ENCODE measurements around the gene TSPAN9. TPM values are rescaled to one million over a fixed set of nuclear protein-coding genes. Genes with fewer than 3 reads are reported as not detected.

Gene TSPAN9
- total RNA-seq, 4 donors from 2014 or later: 23.4 to 43.3 (median 29.4) TPM

DNA sequence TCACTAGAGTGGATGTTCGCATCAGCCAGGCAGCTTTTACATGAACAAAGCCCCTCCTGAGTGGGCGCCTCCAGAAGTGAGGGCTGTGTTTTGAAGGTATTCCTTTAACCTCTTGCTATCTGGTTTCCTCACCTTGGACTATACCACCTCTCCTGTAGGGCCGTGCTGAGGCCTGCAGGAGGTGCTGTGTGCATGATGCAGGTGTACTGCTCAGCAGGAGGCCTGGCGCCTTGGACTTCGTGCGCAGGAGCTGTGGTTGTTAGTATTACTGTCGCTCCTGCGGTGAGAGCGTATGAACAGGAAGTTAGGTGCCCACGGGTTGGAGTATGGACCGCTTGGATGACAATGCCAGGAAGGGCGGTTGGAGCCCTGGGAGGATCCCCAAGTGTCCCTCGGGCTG is 130.7 kb downstream of the TSPAN9 start:
- TF ChIP-seq, protein P1, sequence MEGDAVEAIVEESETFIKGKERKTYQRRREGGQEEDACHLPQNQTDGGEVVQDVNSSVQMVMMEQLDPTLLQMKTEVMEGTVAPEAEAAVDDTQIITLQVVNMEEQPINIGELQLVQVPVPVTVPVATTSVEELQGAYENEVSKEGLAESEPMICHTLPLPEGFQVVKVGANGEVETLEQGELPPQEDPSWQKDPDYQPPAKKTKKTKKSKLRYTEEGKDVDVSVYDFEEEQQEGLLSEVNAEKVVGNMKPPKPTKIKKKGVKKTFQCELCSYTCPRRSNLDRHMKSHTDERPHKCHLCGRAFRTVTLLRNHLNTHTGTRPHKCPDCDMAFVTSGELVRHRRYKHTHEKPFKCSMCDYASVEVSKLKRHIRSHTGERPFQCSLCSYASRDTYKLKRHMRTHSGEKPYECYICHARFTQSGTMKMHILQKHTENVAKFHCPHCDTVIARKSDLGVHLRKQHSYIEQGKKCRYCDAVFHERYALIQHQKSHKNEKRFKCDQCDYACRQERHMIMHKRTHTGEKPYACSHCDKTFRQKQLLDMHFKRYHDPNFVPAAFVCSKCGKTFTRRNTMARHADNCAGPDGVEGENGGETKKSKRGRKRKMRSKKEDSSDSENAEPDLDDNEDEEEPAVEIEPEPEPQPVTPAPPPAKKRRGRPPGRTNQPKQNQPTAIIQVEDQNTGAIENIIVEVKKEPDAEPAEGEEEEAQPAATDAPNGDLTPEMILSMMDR (IDR thresholded peaks at IDR 0.05): no peak
- DNase-seq (ENCODE audit: low spot score): no peak
- ATAC-seq (ENCODE audit: low FRiP score): no peak

DNA sequence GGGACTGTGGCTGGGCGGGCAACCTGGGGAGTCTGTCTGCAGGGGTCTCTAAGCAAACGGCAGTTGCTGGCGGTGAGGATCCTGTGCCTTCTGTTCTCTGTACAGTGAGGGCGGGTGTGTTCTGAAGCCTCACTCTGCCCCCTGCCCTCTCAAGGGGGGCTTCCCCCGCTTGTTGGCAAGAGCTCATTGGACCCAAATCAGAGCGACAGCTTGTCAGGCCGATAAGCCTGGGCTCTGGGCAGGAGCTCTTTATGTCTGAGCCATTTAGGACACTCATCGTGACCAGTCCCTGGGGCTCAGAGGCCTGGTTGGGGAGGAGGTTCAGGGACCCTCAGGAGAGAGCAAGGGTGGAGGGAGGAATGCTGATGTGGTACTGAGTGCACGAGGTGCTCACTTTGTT is 136.0 kb downstream of the TSPAN9 start:
- DNase-seq (ENCODE audit: low spot score) (no peak), ATAC-seq (ENCODE audit: low FRiP score) (no peak)
- TF ChIP-seq, protein P1 (IDR thresholded peaks at IDR 0.05): no peak

DNA sequence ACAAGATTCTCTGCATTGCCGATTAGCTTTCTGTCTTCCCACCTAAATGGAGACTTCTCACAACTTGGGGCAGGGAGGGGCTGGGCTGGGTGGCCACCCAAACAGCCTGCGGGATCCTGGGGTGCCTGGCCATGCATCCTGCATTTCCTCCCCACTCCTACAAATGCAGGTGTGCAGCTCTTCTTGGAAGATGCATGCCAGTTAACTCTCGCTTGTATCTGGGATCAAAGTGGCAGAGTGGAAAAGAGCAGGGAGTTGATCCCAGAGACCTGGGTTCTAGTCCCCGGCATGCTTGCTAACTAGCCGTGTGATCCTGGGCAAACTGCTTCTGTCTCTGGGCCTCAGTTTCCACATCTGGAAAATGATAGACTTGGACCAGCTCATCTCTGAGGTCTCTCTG is 136.6 kb downstream of the TSPAN9 start:
- TF ChIP-seq, protein P1 (IDR thresholded peaks at IDR 0.05): no peak
- DNase-seq (ENCODE audit: low spot score) (no peak), ATAC-seq (ENCODE audit: low FRiP score) (no peak)

DNA sequence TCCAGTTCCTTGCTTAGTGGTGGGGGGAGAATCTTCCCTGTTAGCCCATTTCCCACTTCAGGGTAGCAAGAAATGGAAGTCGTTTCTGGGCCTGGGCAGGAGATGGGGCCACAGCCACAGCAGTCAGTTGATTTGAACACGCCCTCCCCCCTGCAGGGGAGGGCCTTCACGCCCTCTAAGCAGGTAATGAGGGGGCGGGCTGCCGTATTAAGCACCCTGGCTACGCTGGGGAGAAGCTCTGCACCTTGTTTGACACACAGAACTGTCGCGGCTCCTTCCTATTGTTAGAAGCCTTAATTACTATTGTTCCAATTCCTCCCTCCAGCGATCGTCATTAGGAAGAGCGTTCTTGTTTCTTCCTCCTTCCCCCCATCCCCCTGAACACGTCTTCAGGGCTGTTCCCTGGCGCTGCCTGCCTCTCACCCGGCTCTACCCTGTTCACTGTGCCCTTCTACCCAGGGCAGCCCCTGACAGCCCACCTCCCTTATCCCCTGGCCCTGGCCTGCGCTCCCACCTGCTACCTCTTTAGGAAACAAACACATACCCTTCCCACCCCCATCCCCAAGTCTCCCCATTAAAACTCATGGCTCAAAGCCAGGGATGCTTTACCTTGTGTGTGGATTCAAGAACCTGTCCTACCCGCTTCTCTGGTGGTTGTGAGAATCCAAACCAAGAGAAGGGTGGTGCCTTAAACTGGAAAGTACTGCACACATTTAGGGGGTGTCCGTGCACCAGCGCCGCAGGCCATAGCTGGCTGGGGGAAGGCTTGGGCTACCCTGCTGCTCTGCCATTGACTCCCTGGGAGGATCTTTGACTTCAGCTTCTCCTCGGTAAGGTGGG is 137.6 kb downstream of the TSPAN9 start:
- TF ChIP-seq, protein P1 (IDR thresholded peaks at IDR 0.05): no peak
- ATAC-seq (ENCODE audit: low FRiP score) (no peak), DNase-seq (ENCODE audit: low spot score) (no peak)

DNA sequence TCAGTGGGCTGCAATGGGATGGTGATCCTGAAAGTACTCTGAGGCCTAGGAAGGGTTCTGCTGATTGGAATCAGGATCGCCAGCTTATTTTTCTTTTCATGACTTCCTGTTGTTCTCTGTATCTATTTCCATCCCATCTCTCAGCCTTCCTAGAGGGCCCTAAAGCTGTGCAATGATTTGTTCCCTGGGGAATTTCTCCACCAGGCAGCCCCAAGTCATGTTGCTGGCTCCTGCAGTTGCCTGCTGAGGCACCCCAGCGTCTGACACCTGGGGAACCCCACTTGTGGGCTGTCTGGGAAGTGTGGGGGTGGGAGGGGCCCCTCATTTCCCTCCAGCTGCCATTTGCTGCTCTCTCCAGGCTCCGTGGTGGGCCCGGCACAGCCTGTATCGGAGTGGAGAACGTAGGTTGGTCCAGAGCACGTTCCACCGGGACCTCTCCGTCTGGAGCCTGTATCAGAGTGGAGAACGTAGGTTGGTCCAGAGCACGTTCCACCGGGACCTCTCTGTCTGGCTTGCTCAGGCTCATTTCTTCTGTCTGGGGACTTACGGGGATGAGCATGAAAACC is 138.3 kb downstream of the TSPAN9 start:
- DNase-seq (ENCODE audit: low spot score) (no peak), ATAC-seq (ENCODE audit: low FRiP score) (no peak)
- TF ChIP-seq, protein P1 (IDR thresholded peaks at IDR 0.05): no peak

DNA sequence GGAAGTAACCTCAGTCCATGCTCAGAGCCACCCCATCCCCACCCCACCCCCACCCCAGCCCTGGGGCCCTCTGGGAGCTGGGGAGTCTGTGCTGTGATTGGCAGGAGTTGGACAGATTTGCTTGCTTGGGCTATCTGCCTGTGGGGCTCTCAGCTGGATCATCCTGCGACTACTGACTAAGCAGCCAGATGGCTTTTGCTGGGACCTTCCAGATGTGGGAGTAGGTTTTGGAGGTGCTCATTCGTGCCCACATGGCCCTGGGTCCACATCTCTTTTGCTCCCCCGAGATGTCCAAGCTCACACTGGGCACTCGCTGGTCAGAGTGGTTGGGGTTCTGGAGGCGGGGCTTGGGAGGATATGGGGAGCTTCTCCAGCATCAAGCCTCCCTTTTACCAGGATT is 138.9 kb downstream of the TSPAN9 start:
- no peak for ATAC-seq (ENCODE audit: low FRiP score)
- DNase-seq (ENCODE audit: low spot score): no peak
- TF ChIP-seq, protein P1 (IDR thresholded peaks at IDR 0.05): no peak

All from omental fat pad (tissue), 4 donors.